Tibial nerve (tissue), 4 donors: Measurements from ENCODE around the gene ZNF142.

ENCODE experiments used
- CTCF ChIP-seq, 5 experiments: fragments of 200-600 bp in 3 of 5; fragments of 450-650 bp in 2 of 5; sonication (generic) in 3 of 5; IDR thresholded peaks; one replicate each; pipeline ENCODE4 v1.5.1; 2016 to 2019; ENCODE audit warnings: antibody characterized with exemption in 5 of 5, mild to moderate bottlenecking in 3 of 5, moderate library complexity in 2 of 5
- EP300 ChIP-seq, 2 donors: sonication (generic); formaldehyde crosslinking; IDR thresholded peaks; one replicate each; pipeline ENCODE4 v1.6.1; 2017; ENCODE audit warnings: antibody characterized with exemption in 2 of 2, mild to moderate bottlenecking in 1 of 2
- POLR2A ChIP-seq, 2 donors: fragments of 450-650 bp; IDR thresholded peaks; one replicate each; pipeline ENCODE4 v1.6.1; 2017; ENCODE audit warnings: antibody characterized with exemption in 2 of 2, mild to moderate bottlenecking in 2 of 2, moderate library complexity in 2 of 2

DNA sequence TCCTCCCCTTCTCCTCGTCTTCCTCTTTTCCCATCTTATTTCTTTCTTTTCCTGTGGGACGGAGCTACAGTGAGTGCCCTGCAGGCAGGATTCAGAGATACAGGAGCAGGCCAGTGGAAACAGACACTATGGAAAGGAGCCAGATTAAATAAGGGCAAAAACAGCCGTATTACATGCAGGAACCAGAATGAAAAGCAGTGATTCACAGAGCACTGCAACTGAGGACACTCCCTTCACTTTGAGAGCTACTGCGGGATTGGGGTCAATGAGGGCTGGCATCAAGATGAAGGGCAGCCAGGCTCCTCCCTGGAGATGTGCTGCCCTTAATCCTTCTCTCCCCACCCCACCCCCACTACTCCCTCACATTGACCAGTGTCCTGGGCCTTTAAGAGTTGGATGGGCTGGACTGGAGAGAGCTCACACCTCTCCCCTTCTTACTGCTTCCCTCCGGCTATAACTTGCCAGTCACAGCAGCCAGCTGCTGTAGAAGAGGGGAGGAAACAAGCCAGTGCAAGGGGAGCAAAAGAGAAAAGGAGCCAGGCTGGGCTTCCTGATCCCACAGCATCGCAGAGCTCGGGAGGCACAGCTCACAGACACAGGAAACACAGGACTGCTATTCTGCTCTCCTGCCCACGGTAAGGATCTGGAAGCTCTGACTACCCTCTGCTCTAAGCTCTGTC is 51.8 kb downstream of the ZNF142 start, which contains the start of gene PLCD4:
- no peak for TF ChIP-seq CTCF (IDR thresholded peaks at IDR 0.05)
- no peak for TF ChIP-seq POLR2A (IDR thresholded peaks at IDR 0.05)
- peak in 1 of 2 donors; percentile 45 for TF ChIP-seq EP300 (IDR thresholded peaks at IDR 0.05)
